DMS114 treated with DMSO at 0.1 percent for 48 hours (cell line): ENCODE results near the gene SERPINB12.
A peak's percentile ranks its signal among the peaks of the same experiment; 100 is the strongest.

Source experiments
- DNase-seq: peaks from one replicate; lab custom pipeline; 2025; ENCODE audit not compliant: unreplicated experiment; lab: John Stamatoyannopoulos, UW

SERPINB12 gene

GRCh38 chr18:63542069-63542468, at the start of gene SERPINB12:
TSS of gene SERPINB12 (plus strand) at chr18:63542369. CDS start at chr18:63556160, 13,791 bp downstream.
- no peak for DNase-seq

GRCh38 chr18:63492851-63493250, 49.3 kb upstream of the SERPINB12 start:
- DNase-seq, result no peak

GRCh38 chr18:63495675-63496074, 46.5 kb upstream of the SERPINB12 start:
- DNase-seq, result no peak

GRCh38 chr18:63505566-63506335, 36.4 kb upstream of the SERPINB12 start:
- DNase-seq, result no peak

- no peak for DNase-seq
Observed at GRCh38 chr18:63506336-63506646, 35.9 kb upstream of the SERPINB12 start.

- DNase-seq, result no peak
Observed at GRCh38 chr18:63508596-63508995, 33.6 kb upstream of the SERPINB12 start.

- DNase-seq, result peak; percentile 28
Observed at GRCh38 chr18:63511285-63511684, 30.9 kb upstream of the SERPINB12 start.

- DNase-seq, result no peak
Observed at GRCh38 chr18:63514326-63514725, 27.8 kb upstream of the SERPINB12 start.

GRCh38 chr18:63514888-63515678, 27.1 kb upstream of the SERPINB12 start:
- no peak for DNase-seq

- DNase-seq, result no peak
Observed at GRCh38 chr18:63515801-63516200, 26.4 kb upstream of the SERPINB12 start.

GRCh38 chr18:63518178-63519012, 23.8 kb upstream of the SERPINB12 start:
- peak; percentile 67 for DNase-seq

GRCh38 chr18:63520053-63520685, 22.0 kb upstream of the SERPINB12 start:
- no peak for DNase-seq

- DNase-seq, result no peak
Observed at GRCh38 chr18:63523660-63524059, 18.5 kb upstream of the SERPINB12 start.

GRCh38 chr18:63527251-63527650, 14.9 kb upstream of the SERPINB12 start:
- DNase-seq, result no peak

- no peak for DNase-seq
Observed at GRCh38 chr18:63528863-63529492, 13.2 kb upstream of the SERPINB12 start.

GRCh38 chr18:63532471-63532870, 9.7 kb upstream of the SERPINB12 start:
- no peak for DNase-seq

GRCh38 chr18:63534615-63535014, 7.6 kb upstream of the SERPINB12 start:
- no peak for DNase-seq

GRCh38 chr18:63539904-63540510, 2.2 kb upstream of the SERPINB12 start:
- DNase-seq, result no peak

GRCh38 chr18:63544017-63544416, 1.8 kb downstream of the SERPINB12 start:
- DNase-seq, result no peak

- DNase-seq, result no peak
Observed at GRCh38 chr18:63545000-63545399, 2.8 kb downstream of the SERPINB12 start.
